ENCODE results near the gene FILIP1L. TPM values are rescaled to one million over a fixed set of nuclear protein-coding genes. Genes with fewer than 3 reads are reported as not detected.

The FILIP1L gene
- total RNA-seq, 2 experiments from 2014 or later: 0.24 TPM; not detected in 1

GRCh38 chr3:99984668-99985067, 129.6 kb downstream of the FILIP1L start:
- Mint-ChIP-seq H3K9me3 (no peaks in the 10 kb centered on the region), H3K4me3 (no peak overlapping the region), H3K27ac (no peak overlapping the region), H3K27me3 (ENCODE audit: low read depth) (no peaks in the 10 kb centered on the region), H3K36me3 (ENCODE audit: low read depth) (no peaks in the 10 kb centered on the region), H3K4me1 (ENCODE audit: low read depth) (no peaks in the 10 kb centered on the region)
- no peak for DNase-seq
- CTCF ChIA-PET: no interaction called here
- intact Hi-C loops (cut with micrococcal nuclease): no loop called here

- no peak for DNase-seq
- H3K36me3 Mint-ChIP-seq (ENCODE audit: low read depth): no peaks in the 10 kb centered on the region
- H3K4me1 Mint-ChIP-seq (ENCODE audit: low read depth): no peaks in the 10 kb centered on the region
- H3K27me3 Mint-ChIP-seq (ENCODE audit: low read depth): no peaks in the 10 kb centered on the region
- H3K27ac Mint-ChIP-seq: no peak overlapping the region
- no peak overlapping the region for H3K4me3 Mint-ChIP-seq
- CTCF ChIA-PET: no interaction called here
- intact Hi-C loops (cut with micrococcal nuclease): no loop called here
- no peaks in the 10 kb centered on the region for H3K9me3 Mint-ChIP-seq
Measured at GRCh38 chr3:99984139-99984538, 130.2 kb downstream of the FILIP1L start.

- H3K27me3 Mint-ChIP-seq (ENCODE audit: low read depth): no peaks in the 10 kb centered on the region
- no peaks in the 10 kb centered on the region for H3K4me1 Mint-ChIP-seq (ENCODE audit: low read depth)
- no peak for DNase-seq
- no peak overlapping the region for H3K4me3 Mint-ChIP-seq
- no peak overlapping the region for H3K27ac Mint-ChIP-seq
- no peaks in the 10 kb centered on the region for H3K36me3 Mint-ChIP-seq (ENCODE audit: low read depth)
- H3K9me3 Mint-ChIP-seq: no peaks in the 10 kb centered on the region
- CTCF ChIA-PET: no interaction called here
- intact Hi-C loops (cut with micrococcal nuclease): no loop called here
Measured at GRCh38 chr3:99982650-99983049, 131.7 kb downstream of the FILIP1L start.

GRCh38 chr3:99981138-99981537, 133.2 kb downstream of the FILIP1L start:
- Mint-ChIP-seq H3K36me3 (ENCODE audit: low read depth) (peaks cover 6% of the 10 kb centered on the region), H3K4me1 (ENCODE audit: low read depth) (no peaks in the 10 kb centered on the region), H3K27me3 (ENCODE audit: low read depth) (no peaks in the 10 kb centered on the region), H3K27ac (no peak overlapping the region), H3K4me3 (no peak overlapping the region), H3K9me3 (peaks cover 5% of the 10 kb centered on the region)
- no peak for DNase-seq
- intact Hi-C loops (cut with micrococcal nuclease): no loop called here
- CTCF ChIA-PET: no interaction called here

GRCh38 chr3:99980606-99981005, 133.7 kb downstream of the FILIP1L start:
- Mint-ChIP-seq H3K27ac (no peak overlapping the region), H3K4me3 (no peak overlapping the region), H3K4me1 (ENCODE audit: low read depth) (no peaks in the 10 kb centered on the region), H3K9me3 (peaks cover 5% of the 10 kb centered on the region), H3K36me3 (ENCODE audit: low read depth) (peaks cover 6% of the 10 kb centered on the region), H3K27me3 (ENCODE audit: low read depth) (no peaks in the 10 kb centered on the region)
- intact Hi-C loops (cut with micrococcal nuclease): no loop called here
- CTCF ChIA-PET: no interaction called here
- no peak for DNase-seq

GRCh38 chr3:99978221-99978620, 136.1 kb downstream of the FILIP1L start:
- CTCF ChIA-PET: no interaction called here

GRCh38 chr3:99976584-99976983, 137.7 kb downstream of the FILIP1L start:
- Mint-ChIP-seq H3K27me3 (ENCODE audit: low read depth) (no peaks in the 10 kb centered on the region), H3K27ac (no peak overlapping the region), H3K4me3 (no peak overlapping the region), H3K9me3 (peaks cover 5% of the 10 kb centered on the region), H3K4me1 (ENCODE audit: low read depth) (no peaks in the 10 kb centered on the region), H3K36me3 (ENCODE audit: low read depth) (peaks cover 10% of the 10 kb centered on the region)
- intact Hi-C loops (cut with micrococcal nuclease): no loop called here
- no peak for DNase-seq
- CTCF ChIA-PET: no interaction called here

More at GRCh38 chr3:99978221-99978620, 136.1 kb downstream of the FILIP1L start:
- no peak overlapping the region for H3K27ac Mint-ChIP-seq
- H3K36me3 Mint-ChIP-seq (ENCODE audit: low read depth): peaks cover 10% of the 10 kb centered on the region
- H3K9me3 Mint-ChIP-seq: peaks cover 5% of the 10 kb centered on the region
- no peaks in the 10 kb centered on the region for H3K4me1 Mint-ChIP-seq (ENCODE audit: low read depth)
- intact Hi-C loops (cut with micrococcal nuclease): no loop called here
- H3K27me3 Mint-ChIP-seq (ENCODE audit: low read depth): no peaks in the 10 kb centered on the region
- no peak overlapping the region for H3K4me3 Mint-ChIP-seq
- no peak for DNase-seq

- no peaks in the 10 kb centered on the region for H3K27me3 Mint-ChIP-seq (ENCODE audit: low read depth)
- no peak overlapping the region for H3K4me3 Mint-ChIP-seq
- H3K9me3 Mint-ChIP-seq: peaks cover 5% of the 10 kb centered on the region
- H3K27ac Mint-ChIP-seq: no peak overlapping the region
- intact Hi-C loops (cut with micrococcal nuclease): no loop called here
- H3K36me3 Mint-ChIP-seq (ENCODE audit: low read depth): peaks cover 10% of the 10 kb centered on the region
- no peak for DNase-seq
- peaks cover 4% of the 10 kb centered on the region for H3K4me1 Mint-ChIP-seq (ENCODE audit: low read depth)
- CTCF ChIA-PET: no interaction called here
Measured at GRCh38 chr3:99974989-99975388, 139.3 kb downstream of the FILIP1L start.

- H3K4me3 Mint-ChIP-seq: no peak overlapping the region
- CTCF ChIA-PET: interaction anchor here (0.9 kb wide), 1 partner anchor 53 kb away, joined by 3 read pairs; no protein-coding TSS in a partner anchor
- peaks cover 13% of the 10 kb centered on the region for H3K36me3 Mint-ChIP-seq (ENCODE audit: low read depth)
Measured at GRCh38 chr3:99972380-99973104, 141.8 kb downstream of the FILIP1L start.

GRCh38 chr3:99971761-99972160, 142.5 kb downstream of the FILIP1L start:
- Mint-ChIP-seq H3K4me3 (no peak overlapping the region), H3K9me3 (peaks cover 1% of the 10 kb centered on the region), H3K4me1 (ENCODE audit: low read depth) (peaks cover 19% of the 10 kb centered on the region), H3K27ac (no peak overlapping the region), H3K36me3 (ENCODE audit: low read depth) (peaks cover 10% of the 10 kb centered on the region), H3K27me3 (ENCODE audit: low read depth) (no peaks in the 10 kb centered on the region)
- intact Hi-C loops (cut with micrococcal nuclease): no loop called here
- CTCF ChIA-PET: no interaction called here
- no peak for DNase-seq

More at GRCh38 chr3:99972380-99973104, 141.8 kb downstream of the FILIP1L start:
- H3K4me1 Mint-ChIP-seq (ENCODE audit: low read depth): peaks cover 19% of the 10 kb centered on the region
- intact Hi-C loops (cut with micrococcal nuclease): no loop called here
- H3K27ac Mint-ChIP-seq: no peak overlapping the region
- H3K9me3 Mint-ChIP-seq: peaks cover 5% of the 10 kb centered on the region
- no peak for DNase-seq
- no peaks in the 10 kb centered on the region for H3K27me3 Mint-ChIP-seq (ENCODE audit: low read depth)

- no peak overlapping the region for H3K4me3 Mint-ChIP-seq
- H3K4me1 Mint-ChIP-seq (ENCODE audit: low read depth): peaks cover 20% of the 10 kb centered on the region
- H3K27me3 Mint-ChIP-seq (ENCODE audit: low read depth): no peaks in the 10 kb centered on the region
- no peak for DNase-seq
- no peaks in the 10 kb centered on the region for H3K9me3 Mint-ChIP-seq
- H3K36me3 Mint-ChIP-seq (ENCODE audit: low read depth): peaks cover 11% of the 10 kb centered on the region
- intact Hi-C loops (cut with micrococcal nuclease): no loop called here
- CTCF ChIA-PET: no interaction called here
- no peak overlapping the region for H3K27ac Mint-ChIP-seq
Measured at GRCh38 chr3:99970198-99970597, 144.1 kb downstream of the FILIP1L start.

GRCh38 chr3:99969136-99969535, 145.2 kb downstream of the FILIP1L start:
- no peak for DNase-seq
- Mint-ChIP-seq H3K4me1 (ENCODE audit: low read depth) (peaks cover 23% of the 10 kb centered on the region), H3K36me3 (ENCODE audit: low read depth) (peaks cover 9% of the 10 kb centered on the region), H3K4me3 (no peak overlapping the region), H3K27ac (no peak overlapping the region), H3K9me3 (no peaks in the 10 kb centered on the region), H3K27me3 (ENCODE audit: low read depth) (no peaks in the 10 kb centered on the region)
- intact Hi-C loops (cut with micrococcal nuclease): no loop called here
- CTCF ChIA-PET: no interaction called here

- H3K27ac Mint-ChIP-seq: no peak overlapping the region
- DNase-seq: no peak
- no peaks in the 10 kb centered on the region for H3K27me3 Mint-ChIP-seq (ENCODE audit: low read depth)
- H3K4me1 Mint-ChIP-seq (ENCODE audit: low read depth): peaks cover 23% of the 10 kb centered on the region
- CTCF ChIA-PET: interaction anchor here (0.6 kb wide), 1 partner anchor 136 kb away, joined by 4 read pairs; no protein-coding TSS in a partner anchor
- intact Hi-C loops (cut with micrococcal nuclease): no loop called here
- peaks cover 12% of the 10 kb centered on the region for H3K36me3 Mint-ChIP-seq (ENCODE audit: low read depth)
- no peak overlapping the region for H3K4me3 Mint-ChIP-seq
- no peaks in the 10 kb centered on the region for H3K9me3 Mint-ChIP-seq
Measured at GRCh38 chr3:99967796-99968195, 146.5 kb downstream of the FILIP1L start.
